Liver (tissue), 3 donors: ENCODE data around the gene ZXDC.

ENCODE experiments used
- JUND ChIP-seq, 2 donors: IDR thresholded peaks; 2 replicates each; pipeline ENCODE4 v1.6.1; 2016; ENCODE audit warnings: antibody characterized with exemption in 2 of 2
- TF ChIP-seq, protein P1 (sequence below): fragments of 150-350 bp; IDR thresholded peaks from 2 replicates; pipeline ENCODE4 v1.5.1; 2017; ENCODE audit warnings: improper control_type of control experiment, low read depth, low read length; ENCODE audit not compliant: missing input control
- TF ChIP-seq, protein P2 (sequence below): IDR thresholded peaks from 2 replicates; pipeline ENCODE4 v1.6.1; 2016; ENCODE audit warnings: antibody characterized with exemption
- TF ChIP-seq, protein P3 (sequence below): IDR thresholded peaks from 2 replicates; pipeline ENCODE4 v1.6.1; 2016; ENCODE audit warnings: antibody characterized with exemption
- donor health status: healthy.
- donor health status: healthy.

DNA sequence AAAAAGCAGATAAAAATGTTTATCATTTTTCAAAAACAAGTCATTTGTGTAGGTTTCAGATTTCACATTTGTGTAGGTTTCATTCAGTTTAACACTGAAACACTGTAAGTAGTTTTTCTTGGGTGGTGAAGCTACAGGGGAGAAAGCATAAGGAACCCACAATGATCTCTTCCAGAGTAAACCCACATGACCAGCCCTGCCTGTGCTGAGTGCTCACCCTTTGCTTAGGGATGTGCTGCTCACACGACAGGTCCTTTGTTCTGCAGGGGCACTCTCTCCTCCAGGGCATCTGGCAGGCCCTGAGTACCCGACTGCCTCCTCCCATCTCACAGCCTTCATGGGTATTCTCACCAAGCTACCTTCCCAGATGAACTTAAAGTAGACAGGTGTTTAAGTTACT is 28.9 kb downstream of the ZXDC start:
- TF ChIP-seq JUND (IDR thresholded peaks at IDR 0.05): no peak
- TF ChIP-seq, protein P1, sequence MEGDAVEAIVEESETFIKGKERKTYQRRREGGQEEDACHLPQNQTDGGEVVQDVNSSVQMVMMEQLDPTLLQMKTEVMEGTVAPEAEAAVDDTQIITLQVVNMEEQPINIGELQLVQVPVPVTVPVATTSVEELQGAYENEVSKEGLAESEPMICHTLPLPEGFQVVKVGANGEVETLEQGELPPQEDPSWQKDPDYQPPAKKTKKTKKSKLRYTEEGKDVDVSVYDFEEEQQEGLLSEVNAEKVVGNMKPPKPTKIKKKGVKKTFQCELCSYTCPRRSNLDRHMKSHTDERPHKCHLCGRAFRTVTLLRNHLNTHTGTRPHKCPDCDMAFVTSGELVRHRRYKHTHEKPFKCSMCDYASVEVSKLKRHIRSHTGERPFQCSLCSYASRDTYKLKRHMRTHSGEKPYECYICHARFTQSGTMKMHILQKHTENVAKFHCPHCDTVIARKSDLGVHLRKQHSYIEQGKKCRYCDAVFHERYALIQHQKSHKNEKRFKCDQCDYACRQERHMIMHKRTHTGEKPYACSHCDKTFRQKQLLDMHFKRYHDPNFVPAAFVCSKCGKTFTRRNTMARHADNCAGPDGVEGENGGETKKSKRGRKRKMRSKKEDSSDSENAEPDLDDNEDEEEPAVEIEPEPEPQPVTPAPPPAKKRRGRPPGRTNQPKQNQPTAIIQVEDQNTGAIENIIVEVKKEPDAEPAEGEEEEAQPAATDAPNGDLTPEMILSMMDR: no peak
- TF ChIP-seq, protein P2, sequence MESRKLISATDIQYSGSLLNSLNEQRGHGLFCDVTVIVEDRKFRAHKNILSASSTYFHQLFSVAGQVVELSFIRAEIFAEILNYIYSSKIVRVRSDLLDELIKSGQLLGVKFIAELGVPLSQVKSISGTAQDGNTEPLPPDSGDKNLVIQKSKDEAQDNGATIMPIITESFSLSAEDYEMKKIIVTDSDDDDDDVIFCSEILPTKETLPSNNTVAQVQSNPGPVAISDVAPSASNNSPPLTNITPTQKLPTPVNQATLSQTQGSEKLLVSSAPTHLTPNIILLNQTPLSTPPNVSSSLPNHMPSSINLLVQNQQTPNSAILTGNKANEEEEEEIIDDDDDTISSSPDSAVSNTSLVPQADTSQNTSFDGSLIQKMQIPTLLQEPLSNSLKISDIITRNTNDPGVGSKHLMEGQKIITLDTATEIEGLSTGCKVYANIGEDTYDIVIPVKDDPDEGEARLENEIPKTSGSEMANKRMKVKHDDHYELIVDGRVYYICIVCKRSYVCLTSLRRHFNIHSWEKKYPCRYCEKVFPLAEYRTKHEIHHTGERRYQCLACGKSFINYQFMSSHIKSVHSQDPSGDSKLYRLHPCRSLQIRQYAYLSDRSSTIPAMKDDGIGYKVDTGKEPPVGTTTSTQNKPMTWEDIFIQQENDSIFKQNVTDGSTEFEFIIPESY: no peak
- TF ChIP-seq, protein P3, sequence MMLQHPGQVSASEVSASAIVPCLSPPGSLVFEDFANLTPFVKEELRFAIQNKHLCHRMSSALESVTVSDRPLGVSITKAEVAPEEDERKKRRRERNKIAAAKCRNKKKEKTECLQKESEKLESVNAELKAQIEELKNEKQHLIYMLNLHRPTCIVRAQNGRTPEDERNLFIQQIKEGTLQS: no peak
